ENCODE results near the gene DET1. TPM values are rescaled to one million over a fixed set of nuclear protein-coding genes. Genes with fewer than 3 reads are reported as not detected.

Gene DET1
- 4.2 and 5.6 TPM in 2 replicates for total RNA-seq

GRCh38 chr15:88546248-88547129 lies at the start of gene DET1:
Gene DET1 (minus strand): TSS chr15:88546681. CDS start chr15:88531705, 14,976 bp downstream.

GRCh38 chr15:88467073-88467934 lies 79.2 kb downstream of the DET1 start, which contains the start of the genes MRPL46 and MRPS11:
Gene MRPL46 (minus strand): TSS chr15:88467388. CDS start chr15:88467377, 11 bp downstream.
Gene MRPS11 (plus strand): TSS chr15:88467708. CDS start chr15:88467718, 10 bp downstream.

Other genes with a start within 250 kb of the DET1 start
- 11.3 and 16.1 TPM in 2 replicates for gene MRPL46, start 79.3 kb downstream of the DET1 start, total RNA-seq
- gene MRPS11, start 79.0 kb downstream of the DET1 start, total RNA-seq: 10.1 and 44.5 TPM in 2 replicates
- 54.7 and 99.3 TPM in 2 replicates for gene AEN, start 74.7 kb upstream of the DET1 start, total RNA-seq
- gene ISG20, start 92.3 kb upstream of the DET1 start, total RNA-seq: 3.7 and 10.7 TPM in 2 replicates